Left lung (tissue), 10 donors: ENCODE results near the gene LARGE1. TPM values are rescaled to one million over a fixed set of nuclear protein-coding genes. Genes with fewer than 3 reads are reported as not detected.

ENCODE experiments used
- ATAC-seq: fragments of 200-7000 bp; cut with Tn5 transposase; one replicate; pipeline ENCODE4 v1.9.1; 2020; ENCODE audit warnings: moderate library complexity
- DNase-seq, 4 donors: peaks; one replicate each; pipeline ENCODE4 v3.0.0-alpha.2; 2013 to 2020
- H3K27ac ChIP-seq, 2 donors: fragments of 200-600 bp; sonication (generic) in 1 of 2; one replicate each; pipeline versions ENCODE4 v1.5.0 to v1.8.0; 2020 to 2021
- H3K27me3 ChIP-seq, 2 donors: fragments of 200-600 bp; sonication (generic) in 1 of 2; one replicate each; pipeline versions ENCODE4 v1.5.0 to v1.8.0; 2020 to 2021
- H3K36me3 ChIP-seq, 2 donors: fragments of 200-600 bp; sonication (generic) in 1 of 2; one replicate each; pipeline versions ENCODE4 v1.5.0 to v1.8.0; 2020 to 2021
- H3K4me1 ChIP-seq, 2 donors: fragments of 200-600 bp; one replicate each; pipeline ENCODE4 v1.8.0; 2021
- H3K4me3 ChIP-seq, 2 donors: fragments of 200-600 bp; sonication (generic) in 1 of 2; one replicate each; pipeline versions ENCODE4 v1.5.0 to v1.8.0; 2020 to 2021; ENCODE audit warnings: mild to moderate bottlenecking in 1 of 2
- H3K9me3 ChIP-seq, 2 donors: fragments of 200-600 bp; sonication (generic) in 1 of 2; one replicate each; pipeline versions ENCODE4 v1.5.0 to v1.8.0; 2020 to 2021
- CTCF ChIP-seq, 2 donors: fragments of 200-600 bp; sonication (generic) in 1 of 2; IDR thresholded peaks; one replicate each; pipeline versions ENCODE4 v1.5.0 to v1.8.0; 2021; ENCODE audit warnings: antibody characterized with exemption in 2 of 2
- intact Hi-C, 2 donors: fragments of 100-400 bp; cut with DNase I; formaldehyde crosslinking; loops; one replicate each; pipeline versions ENCODE4 v1.11.2 to v1.14.2; 2022
- polyA plus RNA-seq, 6 donors: library from polyadenylated mRNA; unstranded; fragments of 120-200 nt; gene quantifications; one replicate each; pipeline ENCODE4 v1.2.1, GENCODE V29; 2013; ENCODE audit not compliant: insufficient read length in 6 of 6
- total RNA-seq, 2 donors: library from RNA; stranded (reverse); fragmentation: NEBNext Ultra II Directional; extraction: Animal tissue kit (Norgen Biotek cat#: 25700); gene quantifications; one replicate each; pipeline ENCODE4 v1.2.1, GENCODE V29; 2021
- donor health status: DM: no; HTN: yes; CAD: no.
- donor health status: DM: no; HTN: no; CAD: no.

The LARGE1 gene
- total and polyA plus RNA-seq, 8 donors: 22.4 to 36.1 (median 33.2) TPM

GRCh38 chr22:33706100-33706499 lies 214.2 kb downstream of the LARGE1 start:
- H3K4me1 ChIP-seq: no peaks in the 10 kb centered on the region
- no peaks in the 10 kb centered on the region for H3K36me3 ChIP-seq
- H3K4me3 ChIP-seq: no peak overlapping the region
- peaks cover 0 to 29% of the 10 kb centered on the region in 2 donors for H3K9me3 ChIP-seq
- no peak for TF ChIP-seq CTCF (IDR thresholded peaks at IDR 0.05)
- DNase-seq: no peak
- H3K27ac ChIP-seq: no peak overlapping the region
- intact Hi-C loops: no loop called here
- H3K27me3 ChIP-seq: no peaks in the 10 kb centered on the region
- ATAC-seq: no peak

- H3K27ac ChIP-seq: no peak overlapping the region
- ATAC-seq (no peak), DNase-seq (peak in 2 of 4 donors; percentile 10 to 11)
- no peak overlapping the region for H3K4me3 ChIP-seq
- no peaks in the 10 kb centered on the region for H3K27me3 ChIP-seq
- peaks cover 0 to 18% of the 10 kb centered on the region in 2 donors for H3K9me3 ChIP-seq
- no peaks in the 10 kb centered on the region for H3K36me3 ChIP-seq
- intact Hi-C loops: no loop called here
- no peaks in the 10 kb centered on the region for H3K4me1 ChIP-seq
- TF ChIP-seq CTCF (IDR thresholded peaks at IDR 0.05): no peak
Measured at GRCh38 chr22:33699176-33699575, 221.1 kb downstream of the LARGE1 start.

- TF ChIP-seq CTCF (IDR thresholded peaks at IDR 0.05): no peak
- no peak for ATAC-seq
- intact Hi-C loops: no loop called here
Measured at GRCh38 chr22:33697640-33698039, 222.6 kb downstream of the LARGE1 start.

GRCh38 chr22:33691057-33691630 lies 229.1 kb downstream of the LARGE1 start:
- no peaks in the 10 kb centered on the region for H3K36me3 ChIP-seq
- no peak for TF ChIP-seq CTCF (IDR thresholded peaks at IDR 0.05)
- peaks cover 0 to 2% of the 10 kb centered on the region in 2 donors for H3K9me3 ChIP-seq
- no peak overlapping the region for H3K27ac ChIP-seq
- no peak overlapping the region for H3K4me3 ChIP-seq
- H3K4me1 ChIP-seq: no peaks in the 10 kb centered on the region
- intact Hi-C loops: no loop called here
- DNase-seq: no peak
- no peak for ATAC-seq
- no peaks in the 10 kb centered on the region for H3K27me3 ChIP-seq

More at GRCh38 chr22:33697640-33698039, 222.6 kb downstream of the LARGE1 start:
- Histone ChIP-seq H3K4me3 (no peak overlapping the region), H3K27me3 (no peaks in the 10 kb centered on the region), H3K27ac (no peak overlapping the region), H3K9me3 (peaks cover 0 to 7% of the 10 kb centered on the region in 2 donors), H3K36me3 (no peaks in the 10 kb centered on the region), H3K4me1 (no peaks in the 10 kb centered on the region)
- DNase-seq: peak in 1 of 4 donors; percentile 3

GRCh38 chr22:33688903-33689302 lies 231.4 kb downstream of the LARGE1 start:
- Histone ChIP-seq H3K4me1 (no peaks in the 10 kb centered on the region), H3K36me3 (no peaks in the 10 kb centered on the region), H3K27me3 (no peaks in the 10 kb centered on the region), H3K4me3 (no peak overlapping the region), H3K9me3 (peaks cover 0 to 3% of the 10 kb centered on the region in 2 donors), H3K27ac (no peak overlapping the region)
- intact Hi-C loops: no loop called here
- DNase-seq (no peak), ATAC-seq (no peak)
- TF ChIP-seq CTCF (IDR thresholded peaks at IDR 0.05): no peak
